Aorta (tissue), 5 donors: ENCODE data around the gene BUB1B. TPM values are rescaled to one million over a fixed set of nuclear protein-coding genes. Genes with fewer than 3 reads are reported as not detected.
A peak's percentile ranks its signal among the peaks of the same experiment; 100 is the strongest.

Experiments
- ATAC-seq: fragments of 200-7000 bp; cut with Tn5 transposase; one replicate; pipeline ENCODE4 v1.9.1; 2022; ENCODE audit warnings: moderate library complexity; ENCODE audit not compliant: low FRiP score
- DNase-seq, 2 donors: peaks; one replicate each; pipeline ENCODE4 v3.0.0-alpha.2; 2020
- H3K27ac ChIP-seq, 2 donors: one replicate each; pipeline ENCODE4 v1.5.1; 2013; ENCODE audit warnings: low read length in 2 of 2, mild to moderate bottlenecking in 2 of 2, moderate library complexity in 2 of 2, control low read depth in 1 of 2, inconsistent platforms in 1 of 2, low read depth in 1 of 2
- H3K27me3 ChIP-seq, 2 donors: one replicate each; pipeline ENCODE4 v1.6.1; 2013; ENCODE audit warnings: control low read depth in 1 of 2, low read length in 1 of 2, mild to moderate bottlenecking in 1 of 2, moderate library complexity in 1 of 2; ENCODE audit not compliant: insufficient read depth in 2 of 2, control insufficient read depth in 1 of 2
- H3K36me3 ChIP-seq, 2 donors: one replicate each; pipeline ENCODE4 v1.6.1; 2013; ENCODE audit warnings: control low read depth in 1 of 2, low read length in 1 of 2, mild to moderate bottlenecking in 1 of 2; ENCODE audit not compliant: insufficient read depth in 2 of 2, control insufficient read depth in 1 of 2
- H3K4me1 ChIP-seq, 2 donors: one replicate each; pipeline ENCODE4 v1.6.1; 2013; ENCODE audit warnings: low read length in 2 of 2, control low read depth in 1 of 2, mild to moderate bottlenecking in 1 of 2, moderate library complexity in 1 of 2; ENCODE audit not compliant: insufficient read depth in 2 of 2, control insufficient read depth in 1 of 2
- H3K4me3 ChIP-seq, 2 donors: one replicate each; pipeline ENCODE4 v1.5.1; 2013; ENCODE audit warnings: low read length in 2 of 2, control low read depth in 1 of 2, mild to moderate bottlenecking in 1 of 2
- H3K9me3 ChIP-seq: one replicate; pipeline ENCODE4 v1.6.1; 2013; ENCODE audit warnings: mild to moderate bottlenecking, low read length; ENCODE audit not compliant: control insufficient read depth
- WGBS, 2 donors: extraction: QIAGEN DNeasy Blood & Tissue Kit; methylation state at CpG; one replicate each; pipeline ENCODE4 v1.1.7; 2013; 5-methylcytosine and 5-hydroxymethylcytosine counted together
- intact Hi-C, 2 donors: fragments of 100-400 bp; cut with DNase I; formaldehyde crosslinking; loops; one replicate each; pipeline versions ENCODE4 v1.14.2 to v1.15.0; 2022
- polyA plus RNA-seq, 2 donors: library from polyadenylated mRNA; stranded (reverse); fragments of 200-250 nt; gene quantifications; one replicate each; pipeline ENCODE4 v1.2.3, GENCODE V29; 2013
- total RNA-seq, 2 donors: library from RNA; stranded (reverse); fragmentation: NEBNext Ultra II Directional; extraction: Animal tissue kit (Norgen Biotek cat#: 25700); gene quantifications; one replicate each; pipeline ENCODE4 v1.2.1, GENCODE V29; 2021
- donor health status: healthy with polysubstance abuse.
- donor health status: Bipolar disorder and iron deficiency.
- donor health status: DM: no; HTN: no; CAD: no.
- donor health status: DM: no; HTN: no; CAD: no.
- donor health status: DM: yes; HTN: yes; CAD: no.

The BUB1B gene
- total and polyA plus RNA-seq, 4 donors: 0.51 to 5.0 (median 1.9) TPM

DNA sequence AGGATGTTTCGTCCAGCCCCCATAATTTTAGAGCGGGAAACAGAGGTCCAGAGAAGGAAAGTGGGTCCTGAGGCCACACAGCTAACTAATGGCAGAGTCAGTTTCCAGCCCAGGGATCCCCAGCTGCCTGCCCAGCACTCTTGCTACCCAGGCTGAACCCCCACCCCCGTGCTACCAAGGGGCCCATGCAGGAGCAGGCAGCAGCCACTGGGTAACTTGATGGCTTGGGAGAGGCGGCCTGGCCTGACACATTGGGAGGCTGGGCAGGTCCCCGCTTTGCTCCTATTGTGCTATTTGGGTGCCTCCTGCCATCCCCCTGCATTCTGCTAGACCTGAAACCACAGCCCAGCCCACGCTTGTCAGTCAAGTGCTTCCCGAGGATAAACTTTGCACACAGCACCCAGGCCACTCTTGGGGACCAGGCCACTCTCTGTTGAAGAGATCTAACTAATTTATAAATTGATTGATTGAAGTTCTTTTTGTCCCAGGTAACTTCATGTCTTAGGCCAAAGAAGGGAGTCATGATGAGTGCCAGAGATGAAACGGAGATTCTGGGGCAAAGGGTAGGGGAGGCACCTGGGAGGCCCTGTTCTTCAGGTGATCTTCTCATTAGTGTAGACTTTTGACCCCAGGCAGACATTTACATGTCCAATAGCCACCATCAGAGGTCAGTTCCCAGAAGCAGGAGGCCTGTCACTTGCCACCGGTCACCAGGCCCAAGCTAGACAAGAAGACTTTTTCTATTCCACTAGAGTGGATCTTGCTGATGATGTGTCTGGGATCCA lies 85.0 kb downstream of the BUB1B start:
- no peaks in the 10 kb centered on the region for H3K36me3 ChIP-seq
- no peak overlapping the region for H3K4me3 ChIP-seq
- ATAC-seq (no peak), DNase-seq (peak; percentile 9 to 54)
- 90 to 92% methylated on average over 9 of the region's 9 CpGs for WGBS, 2 donors
- intact Hi-C loops: no loop called here
- H3K27me3 ChIP-seq: no peaks in the 10 kb centered on the region
- no peak overlapping the region for H3K27ac ChIP-seq
- no peaks in the 10 kb centered on the region for H3K9me3 ChIP-seq
- no peaks in the 10 kb centered on the region for H3K4me1 ChIP-seq

DNA sequence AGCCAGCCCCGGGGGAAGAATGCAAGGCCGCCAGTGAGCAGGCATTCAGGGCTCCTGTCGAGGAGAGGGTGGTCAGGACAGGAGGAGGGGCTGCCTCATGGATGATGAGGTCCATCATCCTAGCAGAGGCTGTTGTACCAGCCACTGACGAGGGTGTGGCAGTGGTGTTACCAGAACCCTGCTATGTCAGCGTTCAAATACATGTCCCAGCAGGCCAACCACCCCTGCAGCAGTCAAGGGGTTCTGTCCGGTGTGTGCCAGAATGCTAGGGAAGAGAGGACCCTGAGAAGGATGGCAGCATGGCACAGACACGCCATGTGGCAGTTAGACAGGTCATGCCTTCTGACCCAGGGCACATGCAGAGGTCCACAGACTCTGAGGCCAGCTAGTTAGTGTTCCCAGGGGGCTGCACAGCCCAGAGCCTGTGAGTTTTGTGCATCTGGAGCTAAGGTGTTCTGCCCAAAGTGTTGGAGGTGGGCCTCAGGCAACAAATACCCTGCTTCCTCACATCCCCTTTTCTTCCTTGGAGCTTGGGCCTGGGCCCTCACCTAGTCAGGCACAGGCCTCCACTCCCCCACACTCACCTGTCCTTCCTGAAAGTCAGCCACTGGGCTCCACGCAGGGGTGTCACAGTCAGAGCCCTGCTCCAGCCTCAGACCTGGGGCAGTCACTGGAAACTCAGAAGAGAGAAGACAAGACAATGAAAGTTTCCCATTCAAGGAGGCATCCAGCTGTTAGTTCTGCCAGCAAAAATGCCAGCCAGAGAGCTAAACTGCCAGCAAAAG lies 85.8 kb downstream of the BUB1B start:
- ATAC-seq (no peak), DNase-seq (peak; percentile 31 to 32)
- 95 to 96% methylated on average over 8 of the region's 8 CpGs for WGBS, 2 donors
- no peak overlapping the region for H3K27ac ChIP-seq
- H3K4me3 ChIP-seq: no peak overlapping the region
- no peaks in the 10 kb centered on the region for H3K27me3 ChIP-seq
- H3K36me3 ChIP-seq: no peaks in the 10 kb centered on the region
- no peaks in the 10 kb centered on the region for H3K4me1 ChIP-seq
- H3K9me3 ChIP-seq: no peaks in the 10 kb centered on the region
- intact Hi-C loops: no loop called here

DNA sequence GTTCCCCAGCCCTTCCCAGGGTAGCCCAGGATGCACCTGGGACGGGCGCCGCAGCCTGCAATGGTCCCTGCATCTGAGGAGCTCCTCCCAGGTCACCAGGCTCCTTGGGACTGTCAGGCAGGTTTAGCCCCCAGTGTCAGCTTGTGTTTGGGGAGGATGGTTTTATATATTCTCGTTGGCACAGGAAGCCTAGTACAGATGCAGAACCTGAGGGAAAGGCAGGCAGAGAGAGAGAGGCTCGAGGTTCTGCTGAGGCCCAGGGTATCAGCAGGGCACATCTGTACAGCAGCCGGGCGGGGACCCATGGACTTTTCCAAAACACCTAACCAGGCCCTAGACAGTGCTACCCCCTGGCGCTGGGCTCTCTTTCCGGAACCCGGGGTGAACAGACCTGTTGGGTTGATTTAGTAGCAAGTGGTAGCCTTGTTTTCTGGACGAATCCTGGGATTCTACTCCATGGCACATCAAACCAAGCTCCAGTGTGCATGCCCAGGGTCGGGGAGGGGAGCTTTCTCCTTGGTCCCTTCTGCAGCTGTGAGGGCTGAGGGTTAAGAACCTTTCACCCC lies 86.6 kb downstream of the BUB1B start:
- intact Hi-C loops: no loop called here
- Histone ChIP-seq H3K36me3 (no peaks in the 10 kb centered on the region), H3K27me3 (no peaks in the 10 kb centered on the region), H3K4me1 (no peaks in the 10 kb centered on the region), H3K9me3 (no peaks in the 10 kb centered on the region), H3K4me3 (no peak overlapping the region), H3K27ac (no peak overlapping the region)
- DNase-seq (peak; percentile 23 to 68), ATAC-seq (no peak)
- 81 to 89% methylated on average over 12 of the region's 12 CpGs for WGBS, 2 donors

DNA sequence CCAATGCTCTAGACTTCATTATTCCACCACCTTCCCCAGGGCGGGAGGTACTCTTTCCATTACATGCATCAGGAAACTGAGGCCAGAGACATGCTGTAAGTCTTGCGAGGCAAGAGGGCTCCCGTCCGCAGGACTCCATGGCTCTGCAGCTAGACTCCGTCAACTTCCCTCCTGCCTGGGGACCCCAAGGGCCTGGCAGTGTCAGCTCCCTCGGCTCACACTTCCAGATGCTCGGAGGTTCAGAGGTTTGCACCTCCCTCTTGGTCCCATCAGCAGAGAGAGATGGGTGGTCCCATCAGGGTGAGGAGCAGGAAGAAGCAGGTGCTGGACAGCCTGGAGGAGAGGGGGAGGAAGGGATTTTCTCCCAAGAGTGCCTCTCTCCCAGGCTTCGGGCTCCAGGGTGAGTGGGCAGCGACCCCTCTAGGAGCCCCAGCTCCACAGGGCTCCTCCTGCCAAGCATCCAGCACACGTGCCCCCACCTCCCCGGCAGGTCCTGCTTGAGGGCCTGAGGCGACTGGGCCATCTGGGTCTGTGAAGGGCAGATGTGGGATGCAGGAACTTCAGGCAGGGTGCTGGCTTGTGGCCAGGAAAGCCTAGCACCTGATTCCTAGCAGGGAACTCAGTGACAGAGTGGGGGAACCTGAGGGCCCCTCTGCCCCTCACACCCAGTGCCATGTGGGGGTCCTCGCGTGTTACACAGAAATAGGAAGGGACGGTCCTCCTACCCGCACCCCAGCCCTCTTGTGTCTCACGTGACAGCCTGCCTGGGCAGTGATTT lies 87.3 kb downstream of the BUB1B start:
- H3K9me3 ChIP-seq: no peaks in the 10 kb centered on the region

DNA sequence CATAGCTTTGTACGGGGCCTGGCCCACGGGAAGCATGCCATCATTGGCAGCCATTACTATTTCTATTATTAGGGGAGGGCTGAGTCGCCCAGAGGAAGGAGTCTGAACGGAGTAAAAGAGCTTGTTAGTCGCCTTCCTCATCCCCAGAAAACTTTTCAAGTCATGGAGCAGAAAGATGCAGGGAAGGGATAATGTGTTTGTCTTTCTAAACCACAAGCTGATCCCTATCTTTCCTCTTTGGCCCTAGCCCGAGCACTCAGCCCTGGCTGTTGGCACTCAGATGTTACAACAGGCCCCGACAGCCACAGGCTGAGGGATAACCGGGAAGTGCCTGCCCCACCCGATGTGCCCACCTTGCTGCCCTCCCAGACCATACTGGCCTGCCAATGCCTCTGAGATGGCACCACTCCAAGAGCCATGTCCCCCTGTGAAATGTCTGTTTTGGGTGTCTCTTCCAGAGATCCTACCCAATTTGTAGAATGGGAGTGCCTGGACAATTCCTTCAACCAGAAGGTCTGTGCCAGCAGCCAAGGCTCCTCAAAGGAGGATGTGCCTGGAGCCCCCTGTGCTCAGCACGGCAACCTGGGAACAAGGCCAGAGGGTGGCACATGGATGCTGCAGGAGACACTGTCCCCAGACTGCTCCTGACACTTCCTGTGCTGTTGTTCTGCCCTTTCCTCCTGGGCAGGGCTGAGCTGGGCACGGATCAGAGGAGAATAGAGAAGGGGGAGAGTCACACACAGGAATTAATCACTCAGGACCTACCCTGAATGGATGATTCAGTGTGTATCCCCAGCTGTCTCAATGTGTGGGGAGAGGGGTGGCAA lies 88.8 kb downstream of the BUB1B start:
- H3K4me3 ChIP-seq: no peak overlapping the region
- H3K36me3 ChIP-seq: no peaks in the 10 kb centered on the region
- H3K4me1 ChIP-seq: no peaks in the 10 kb centered on the region
- intact Hi-C loops: loop anchor here in 1 of 2 donors (10.0 kb wide), 1 partner anchor 65 kb away; no protein-coding TSS in a partner anchor
- ATAC-seq (no peak), DNase-seq (peak; percentile 37 to 49)
- WGBS, 2 donors: 36 to 43% methylated on average over 11 of the region's 11 CpGs
- no peak overlapping the region for H3K27ac ChIP-seq
- H3K9me3 ChIP-seq: no peaks in the 10 kb centered on the region
- no peaks in the 10 kb centered on the region for H3K27me3 ChIP-seq

More for the DNA sequence above, 87.3 kb downstream of the BUB1B start:
- Histone ChIP-seq H3K4me1 (no peaks in the 10 kb centered on the region), H3K27me3 (no peaks in the 10 kb centered on the region), H3K4me3 (no peak overlapping the region), H3K36me3 (no peaks in the 10 kb centered on the region), H3K27ac (no peak overlapping the region)
- ATAC-seq (no peak), DNase-seq (peak; percentile 42 to 59)
- 85 to 86% methylated on average over 17 of the region's 17 CpGs for WGBS, 2 donors
- intact Hi-C loops: no loop called here

DNA sequence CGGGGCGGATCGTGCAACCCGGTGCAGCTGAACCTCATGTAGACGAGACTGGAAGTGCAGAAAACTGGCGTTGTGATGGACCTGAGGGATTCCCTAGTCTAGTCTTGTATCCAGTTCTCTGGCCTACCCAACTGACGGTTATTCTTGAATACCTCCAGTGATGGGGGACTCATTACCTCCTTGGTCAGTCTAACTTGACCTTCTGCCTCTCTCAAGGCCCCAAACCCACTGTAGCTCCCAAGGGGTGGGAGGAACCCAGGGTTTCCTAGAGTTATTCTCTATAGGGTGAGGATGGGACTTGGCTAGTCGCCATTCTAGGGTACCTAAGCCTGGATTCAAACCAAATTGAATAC lies 89.4 kb downstream of the BUB1B start:
- Histone ChIP-seq H3K4me3 (no peak overlapping the region), H3K36me3 (no peaks in the 10 kb centered on the region), H3K27ac (no peak overlapping the region), H3K9me3 (no peaks in the 10 kb centered on the region), H3K27me3 (no peaks in the 10 kb centered on the region), H3K4me1 (no peaks in the 10 kb centered on the region)
- peak in 1 of 2 donors; percentile 19 for DNase-seq
- 96 to 97% methylated on average over 8 of the region's 8 CpGs for WGBS, 2 donors
- ATAC-seq: no peak
- intact Hi-C loops: loop anchor here in 1 of 2 donors (10.0 kb wide), 1 partner anchor 65 kb away; no protein-coding TSS in a partner anchor

DNA sequence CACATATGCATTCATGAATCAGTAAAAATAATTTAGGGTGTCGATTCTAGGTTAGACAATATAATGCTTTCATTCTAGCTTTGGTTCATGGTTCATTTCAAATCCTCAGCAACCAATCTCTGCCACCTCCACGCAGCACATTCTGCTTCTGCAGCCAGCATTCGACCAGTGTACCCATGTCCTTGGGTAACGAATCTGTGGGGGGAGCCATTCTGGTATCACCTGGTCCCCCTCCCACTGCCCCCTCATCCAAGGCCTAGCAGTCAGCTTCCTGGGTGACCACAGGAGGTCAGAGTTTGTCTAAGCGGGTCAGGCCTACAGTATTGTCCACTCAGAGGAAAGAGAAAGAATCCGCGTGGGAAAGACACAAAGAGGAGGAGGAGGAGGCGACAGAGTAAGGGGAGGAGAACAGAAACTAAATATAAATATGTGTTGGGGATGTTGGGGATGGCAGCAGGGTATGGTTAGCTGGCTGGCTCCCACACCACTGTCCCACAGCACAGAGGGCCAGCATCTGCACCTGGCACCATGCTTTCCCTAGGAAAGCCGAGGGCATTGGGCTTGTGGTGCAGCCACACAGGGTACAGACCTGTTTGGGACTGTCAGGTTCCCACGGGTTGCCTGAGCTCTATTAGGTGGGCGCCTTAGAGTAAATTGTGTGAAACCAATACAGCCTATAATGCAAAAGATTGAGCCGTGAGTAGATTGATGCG lies 90.1 kb downstream of the BUB1B start:
- intact Hi-C loops: loop anchor here in 1 of 2 donors (10.0 kb wide), 1 partner anchor 64 kb away; no protein-coding TSS in a partner anchor
- 90 to 93% methylated on average over 13 of the region's 13 CpGs for WGBS, 2 donors
- no peak for ATAC-seq

More for the DNA sequence above, 90.1 kb downstream of the BUB1B start:
- H3K4me1 ChIP-seq: no peaks in the 10 kb centered on the region
- no peaks in the 10 kb centered on the region for H3K27me3 ChIP-seq
- no peaks in the 10 kb centered on the region for H3K9me3 ChIP-seq
- DNase-seq: peak; percentile 12 to 22
- H3K4me3 ChIP-seq: no peak overlapping the region
- no peak overlapping the region for H3K27ac ChIP-seq
- no peaks in the 10 kb centered on the region for H3K36me3 ChIP-seq
